Activated T-helper 1 cell treated with anti-CD3 and anti-CD28 coated beads, Interleukin-12 subunit alpha, Interleukin-12 subunit beta, Interleukin-2, Interleukin-4 antibody, amounts not matched to agents 30 ng/mL and 10 ng/mL and 1 ng/mL, durations not matched to agents 14 hours and 24 hours and 36 hours (primary cell): ENCODE results near the gene FTSJ3. TPM values are rescaled to one million over a fixed set of nuclear protein-coding genes. Genes with fewer than 3 reads are reported as not detected.
"Not testable (repeated sequence)": the region's sequence is repeated elsewhere in the genome, so short reads cannot be mapped to it uniquely, and the experiment has no call there.

ENCODE experiments used
- DNase-seq: peaks from one replicate; pipeline ENCODE4 v3.0.0; 2021; ENCODE audit warnings: low spot score
- H3K27ac Mint-ChIP-seq: one replicate; pipeline ENCODE4 v1.8.0; 2021; ENCODE audit warnings: mild to moderate bottlenecking, mixed read lengths
- H3K27me3 Mint-ChIP-seq: one replicate; pipeline ENCODE4 v1.8.0; 2022; ENCODE audit warnings: mild to moderate bottlenecking, moderate library complexity, mixed read lengths; ENCODE audit not compliant: insufficient read depth
- H3K36me3 Mint-ChIP-seq: one replicate; pipeline ENCODE4 v1.8.0; 2021; ENCODE audit warnings: low read depth, mixed read lengths
- H3K4me1 Mint-ChIP-seq: one replicate; pipeline ENCODE4 v1.8.0; 2021; ENCODE audit warnings: low read depth, mixed read lengths
- H3K4me3 Mint-ChIP-seq: one replicate; pipeline ENCODE4 v1.8.0; 2021; ENCODE audit warnings: mild to moderate bottlenecking, moderate library complexity, mixed read lengths
- H3K9me3 Mint-ChIP-seq: one replicate; pipeline ENCODE4 v1.8.0; 2021; ENCODE audit warnings: mixed read lengths
- intact Hi-C: fragments of 100-400 bp; cut with micrococcal nuclease; formaldehyde crosslinking; loops from one replicate; pipeline ENCODE4 v1.15.1; 2024
- total RNA-seq: library from RNA; stranded (reverse); gene quantifications from 2 replicates; pipeline ENCODE4 v1.2.3, GENCODE V29; 2022

Gene FTSJ3
- total RNA-seq, 1 donor from 2014 or later = 100 TPM

- Mint-ChIP-seq H3K27ac (no peak overlapping the region), H3K36me3 (peaks cover 2% of the 10 kb centered on the region), H3K9me3 (peaks cover under 1% of the 10 kb centered on the region), H3K4me1 (peaks cover 11% of the 10 kb centered on the region), H3K27me3 (peaks cover 32% of the 10 kb centered on the region), H3K4me3 (no peak overlapping the region)
- intact Hi-C loops = no loop called here
- DNase-seq = no peak
Measured at GRCh38 chr17:63853260-63853659, 25.8 kb upstream of the FTSJ3 start.

- DNase-seq = no peak
- Mint-ChIP-seq H3K36me3 (peaks cover 2% of the 10 kb centered on the region), H3K9me3 (peaks cover 6% of the 10 kb centered on the region), H3K4me3 (no peak overlapping the region), H3K27me3 (peaks cover 26% of the 10 kb centered on the region), H3K4me1 (peaks cover 27% of the 10 kb centered on the region), H3K27ac (no peak overlapping the region)
- intact Hi-C loops = no loop called here
Measured at GRCh38 chr17:63850401-63850800, 22.9 kb upstream of the FTSJ3 start.

GRCh38 chr17:63848834-63849689, 21.6 kb upstream of the FTSJ3 start:
- Mint-ChIP-seq H3K9me3 (peaks cover 6% of the 10 kb centered on the region), H3K27me3 (peaks cover 13% of the 10 kb centered on the region), H3K27ac (peak overlapping the region; percentile 97), H3K36me3 (peaks cover 2% of the 10 kb centered on the region), H3K4me1 (peaks cover 27% of the 10 kb centered on the region), H3K4me3 (peak overlapping the region; percentile 80)
- peak; percentile 94 for DNase-seq
- intact Hi-C loops = no loop called here

GRCh38 chr17:63847525-63848249, 20.2 kb upstream of the FTSJ3 start:
- intact Hi-C loops = no loop called here
- peaks cover 6% of the 10 kb centered on the region for H3K9me3 Mint-ChIP-seq
- H3K27me3 Mint-ChIP-seq = peaks cover 8% of the 10 kb centered on the region
- no peak for DNase-seq
- H3K27ac Mint-ChIP-seq = peak overlapping the region; percentile 45
- peaks cover 32% of the 10 kb centered on the region for H3K4me1 Mint-ChIP-seq
- H3K36me3 Mint-ChIP-seq = peaks cover 2% of the 10 kb centered on the region
- peak overlapping the region; percentile 61 for H3K4me3 Mint-ChIP-seq

DNA sequence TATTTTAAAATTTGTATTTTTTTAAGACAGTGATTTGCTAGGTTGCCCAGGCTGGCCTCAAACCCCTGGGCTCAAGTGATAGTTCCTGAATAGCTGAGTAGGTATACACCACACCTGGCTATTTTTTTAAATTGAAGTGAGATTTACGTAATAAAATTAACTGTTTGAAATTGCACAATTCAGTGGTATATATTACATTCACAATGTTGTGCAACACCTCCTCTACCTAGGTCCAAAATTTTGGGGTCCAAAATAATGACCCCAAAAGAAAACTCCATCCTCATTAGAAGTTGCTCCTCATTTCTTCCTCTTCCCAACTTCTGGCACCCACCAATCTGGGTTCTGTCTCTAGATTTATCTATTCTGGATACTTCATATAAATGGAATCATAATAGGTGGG, 18.0 kb upstream of the FTSJ3 start:
- Mint-ChIP-seq H3K27me3 (no peaks in the 10 kb centered on the region), H3K36me3 (peaks cover 8% of the 10 kb centered on the region), H3K27ac (peak overlapping the region; percentile 24), H3K4me1 (peaks cover 45% of the 10 kb centered on the region), H3K9me3 (peaks cover 6% of the 10 kb centered on the region), H3K4me3 (no peak overlapping the region)
- no peak for DNase-seq
- intact Hi-C loops = no loop called here

- Mint-ChIP-seq H3K27ac (peak overlapping the region; percentile 86), H3K36me3 (peaks cover 10% of the 10 kb centered on the region), H3K9me3 (peaks cover 6% of the 10 kb centered on the region), H3K4me3 (peak overlapping the region; percentile 86), H3K4me1 (peaks cover 48% of the 10 kb centered on the region), H3K27me3 (no peaks in the 10 kb centered on the region)
- intact Hi-C loops = loop anchor here (1.0 to 5.0 kb wide), 11 partner anchors 17 to 663 kb away; partner anchors contain the start of genes CCDC47, CEP95, DCAF7 and DDX5
- no peak for DNase-seq
Measured at GRCh38 chr17:63843910-63844677, 16.6 kb upstream of the FTSJ3 start.

DNA sequence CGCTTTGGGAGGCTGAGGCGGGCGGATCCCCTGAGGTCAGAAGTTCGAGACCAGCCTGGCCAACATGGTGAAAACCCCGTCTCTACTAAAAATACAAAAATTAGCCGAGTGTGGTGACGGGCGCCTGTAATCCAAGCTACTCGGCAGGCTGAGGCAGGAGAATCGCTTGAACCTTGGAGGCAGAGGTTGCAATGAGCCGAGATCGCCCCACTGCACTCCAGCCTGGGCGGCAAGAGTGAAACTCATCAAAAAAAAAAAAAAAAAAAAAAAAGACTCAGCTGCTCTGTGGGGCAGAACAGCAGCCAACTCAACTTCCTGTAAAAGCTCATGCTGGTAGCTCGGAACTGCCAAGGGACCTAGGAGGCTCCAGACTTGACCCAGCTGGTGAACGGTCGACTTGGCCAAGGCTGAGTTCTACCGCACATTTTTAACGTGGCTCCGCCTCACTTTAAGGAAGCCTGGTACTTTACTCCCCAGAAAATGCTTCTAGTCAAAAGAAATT, 16.0 kb upstream of the FTSJ3 start:
- Mint-ChIP-seq H3K4me1 (peaks cover 45% of the 10 kb centered on the region), H3K4me3 (peak overlapping the region; percentile 86), H3K27ac (peak overlapping the region; percentile 86)
- H3K9me3 Mint-ChIP-seq, H3K36me3 Mint-ChIP-seq, H3K27me3 Mint-ChIP-seq: not testable (repeated sequence)
- intact Hi-C loops = loop anchor here (1.0 to 5.0 kb wide), 11 partner anchors 16 to 663 kb away; partner anchors contain the start of genes CCDC47, CEP95, DCAF7 and DDX5
- peak; percentile 25 for DNase-seq

- Mint-ChIP-seq H3K4me3 (peak within 1 kb of the TSS; percentile 96), H3K27ac (peak within 1 kb of the TSS; percentile 91), H3K9me3 (peaks cover under 1% of the 10 kb centered on the region), H3K27me3 (no peaks in the 10 kb centered on the region), H3K36me3 (peaks cover 8% of the 10 kb centered on the region), H3K4me1 (peaks cover 39% of the 10 kb centered on the region)
- DNase-seq = peak; percentile 98
- intact Hi-C loops = loop anchor here (1.0 to 5.0 kb wide), 11 partner anchors 15 to 664 kb away; partner anchors contain the start of genes CCDC47, CEP95, DCAF7 and DDX5
Measured at GRCh38 chr17:63842540-63843386, 15.3 kb upstream of the FTSJ3 start, which contains the start of gene SMARCD2. TSS of gene SMARCD2 (minus strand) at chr17:63842685. CDS start at chr17:63842674, 11 bp downstream.

- H3K27ac Mint-ChIP-seq = peak overlapping the region; percentile 91
- intact Hi-C loops = loop anchor here (2.0 to 5.0 kb wide), 7 partner anchors 100 to 665 kb away; partner anchors contain the start of genes CEP95, DCAF7, DDX5 and MAP3K3
- H3K27me3 Mint-ChIP-seq = no peaks in the 10 kb centered on the region
- peaks cover 9% of the 10 kb centered on the region for H3K36me3 Mint-ChIP-seq
- H3K9me3 Mint-ChIP-seq = no peaks in the 10 kb centered on the region
- peak overlapping the region; percentile 96 for H3K4me3 Mint-ChIP-seq
- H3K4me1 Mint-ChIP-seq = peaks cover 33% of the 10 kb centered on the region
- DNase-seq = no peak
Measured at GRCh38 chr17:63842173-63842539, 14.7 kb upstream of the FTSJ3 start.

- intact Hi-C loops = loop anchor here (2.0 to 5.0 kb wide), 7 partner anchors 99 to 665 kb away; partner anchors contain the start of genes CEP95, DCAF7, DDX5 and MAP3K3
- Mint-ChIP-seq H3K27me3 (no peaks in the 10 kb centered on the region), H3K4me3 (peak overlapping the region; percentile 96), H3K4me1 (peaks cover 28% of the 10 kb centered on the region), H3K27ac (peak overlapping the region; percentile 91), H3K9me3 (no peaks in the 10 kb centered on the region), H3K36me3 (peaks cover 15% of the 10 kb centered on the region)
- no peak for DNase-seq
Measured at GRCh38 chr17:63841350-63842172, 14.1 kb upstream of the FTSJ3 start.
